Lung (tissue), 12 donors: ENCODE results near the gene MAG. TPM values are rescaled to one million over a fixed set of nuclear protein-coding genes. Genes with fewer than 3 reads are reported as not detected.

Source experiments
- ATAC-seq: fragments of 200-7000 bp; cut with Tn5 transposase; one replicate; pipeline ENCODE4 v1.9.1; 2020; ENCODE audit warnings: moderate number of reproducible peaks; ENCODE audit not compliant: insufficient read depth, low FRiP score
- DNase-seq, 3 donors: peaks; one replicate each; pipeline ENCODE4 v3.0.0-alpha.2; 2013 to 2017
- H3K27ac ChIP-seq, 2 donors: one replicate each; pipeline ENCODE4 v1.5.1; 2013; ENCODE audit warnings: mild to moderate bottlenecking in 2 of 2, moderate library complexity in 2 of 2, control low read depth in 1 of 2, inconsistent platforms in 1 of 2, low read depth in 1 of 2, low read length in 1 of 2
- H3K27me3 ChIP-seq, 3 donors: one replicate each; pipeline ENCODE4 v1.5.1; 2013; ENCODE audit warnings: low read length in 2 of 3; ENCODE audit not compliant: control insufficient read depth in 3 of 3, insufficient read depth in 3 of 3
- H3K36me3 ChIP-seq, 4 donors: one replicate each; pipeline ENCODE4 v1.5.1; 2013; ENCODE audit warnings: low read length in 4 of 4, mild to moderate bottlenecking in 1 of 4, moderate library complexity in 1 of 4; ENCODE audit not compliant: control insufficient read depth in 4 of 4, insufficient read depth in 4 of 4
- H3K4me1 ChIP-seq, 5 donors: one replicate each; pipeline ENCODE4 v1.5.1; 2013; ENCODE audit warnings: low read length in 5 of 5, mild to moderate bottlenecking in 2 of 5, moderate library complexity in 1 of 5; ENCODE audit not compliant: control insufficient read depth in 5 of 5, insufficient read depth in 5 of 5
- H3K4me3 ChIP-seq: one replicate; pipeline ENCODE4 v1.5.1; 2013; ENCODE audit warnings: mild to moderate bottlenecking, control low read depth, moderate library complexity
- H3K9ac ChIP-seq, 2 donors: one replicate each; pipeline ENCODE4 v1.5.1; 2013; ENCODE audit warnings: low read length in 2 of 2, control low read depth in 1 of 2; ENCODE audit not compliant: insufficient read depth in 1 of 2
- H3K9me3 ChIP-seq, 4 donors: one replicate each; pipeline ENCODE4 v1.5.1; 2013; ENCODE audit warnings: low read length in 3 of 4, mild to moderate bottlenecking in 1 of 4, moderate library complexity in 1 of 4; ENCODE audit not compliant: control insufficient read depth in 4 of 4, insufficient read depth in 3 of 4
- WGBS, 2 donors: extraction: QIAGEN DNeasy Blood & Tissue Kit; methylation state at CpG; one replicate each; pipeline ENCODE4 v1.1.7; 2013; 5-methylcytosine and 5-hydroxymethylcytosine counted together
- polyA plus RNA-seq, 2 donors: library from polyadenylated mRNA; stranded (reverse); fragments of 200-250 nt; gene quantifications; one replicate each; pipeline ENCODE4 v1.2.1, GENCODE V29; 2013
- total RNA-seq, 2 donors: library from RNA; depleted of rRNA in 1 of 2; stranded (reverse); fragments of >200 nt in 1 of 2; gene quantifications; one replicate each; pipeline ENCODE4 v1.2.1, GENCODE V29; 2014 to 2021
- TF ChIP-seq, protein P1 (sequence below): IDR thresholded peaks from 2 replicates; pipeline ENCODE4 v1.5.1; 2012; ENCODE audit warnings: mild to moderate bottlenecking; ENCODE audit errors: control extremely low read depth, extremely low read depth
- donor health status: control.
- donor health status: control.
- donor health status: Bipolar disorder and iron deficiency.
- donor health status: healthy.
- donor health status: DM: yes; HTN: yes; CAD: no.

Gene MAG
- total and polyA plus RNA-seq, 4 donors, result 0.08 to 8.8 (median 1.9) TPM

DNA sequence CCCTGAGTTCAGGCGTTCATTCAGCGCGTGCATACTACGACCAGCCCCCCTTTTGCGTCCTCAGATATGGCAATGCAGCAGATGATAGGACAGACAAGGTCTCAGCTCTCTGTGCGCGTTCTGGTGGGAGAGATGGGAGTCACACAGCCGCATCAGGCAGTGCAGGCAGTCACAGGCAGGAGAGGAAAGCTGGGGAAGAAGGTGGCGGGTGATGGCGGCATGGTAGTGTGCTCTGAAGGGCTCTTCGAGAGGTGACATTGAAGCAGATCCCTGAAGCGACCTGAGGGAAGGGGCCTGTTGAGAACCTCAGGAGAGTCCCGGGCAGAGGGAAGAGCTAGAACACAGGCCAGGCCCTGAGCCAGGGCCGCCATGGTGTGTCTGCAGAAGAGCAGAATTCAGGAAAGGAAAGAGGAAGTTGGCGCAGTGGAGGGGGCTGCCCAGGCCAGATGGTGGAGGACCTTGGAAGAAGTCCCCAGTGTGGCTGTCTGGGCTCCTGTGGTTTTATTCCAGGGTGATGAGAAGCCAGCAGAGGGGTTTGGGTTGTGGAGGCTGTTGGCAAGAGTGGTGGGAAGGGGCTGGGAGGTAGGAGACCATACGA is 19.7 kb upstream of the MAG start:
- Histone ChIP-seq H3K36me3 (peaks cover 5 to 47% (median 34%) of the 10 kb centered on the region in 4 donors), H3K4me1 (peaks cover 0 to 6% (median 2%) of the 10 kb centered on the region in 5 donors), H3K9me3 (no peaks in the 10 kb centered on the region), H3K27ac (no peak overlapping the region), H3K4me3 (no peak overlapping the region), H3K9ac (no peak overlapping the region), H3K27me3 (no peaks in the 10 kb centered on the region)
- 54 to 82% methylated on average over 16 of the region's 16 CpGs for WGBS, 2 donors
- TF ChIP-seq, protein P1, sequence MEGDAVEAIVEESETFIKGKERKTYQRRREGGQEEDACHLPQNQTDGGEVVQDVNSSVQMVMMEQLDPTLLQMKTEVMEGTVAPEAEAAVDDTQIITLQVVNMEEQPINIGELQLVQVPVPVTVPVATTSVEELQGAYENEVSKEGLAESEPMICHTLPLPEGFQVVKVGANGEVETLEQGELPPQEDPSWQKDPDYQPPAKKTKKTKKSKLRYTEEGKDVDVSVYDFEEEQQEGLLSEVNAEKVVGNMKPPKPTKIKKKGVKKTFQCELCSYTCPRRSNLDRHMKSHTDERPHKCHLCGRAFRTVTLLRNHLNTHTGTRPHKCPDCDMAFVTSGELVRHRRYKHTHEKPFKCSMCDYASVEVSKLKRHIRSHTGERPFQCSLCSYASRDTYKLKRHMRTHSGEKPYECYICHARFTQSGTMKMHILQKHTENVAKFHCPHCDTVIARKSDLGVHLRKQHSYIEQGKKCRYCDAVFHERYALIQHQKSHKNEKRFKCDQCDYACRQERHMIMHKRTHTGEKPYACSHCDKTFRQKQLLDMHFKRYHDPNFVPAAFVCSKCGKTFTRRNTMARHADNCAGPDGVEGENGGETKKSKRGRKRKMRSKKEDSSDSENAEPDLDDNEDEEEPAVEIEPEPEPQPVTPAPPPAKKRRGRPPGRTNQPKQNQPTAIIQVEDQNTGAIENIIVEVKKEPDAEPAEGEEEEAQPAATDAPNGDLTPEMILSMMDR, result no peak
- no peak for DNase-seq
- ATAC-seq, result no peak

DNA sequence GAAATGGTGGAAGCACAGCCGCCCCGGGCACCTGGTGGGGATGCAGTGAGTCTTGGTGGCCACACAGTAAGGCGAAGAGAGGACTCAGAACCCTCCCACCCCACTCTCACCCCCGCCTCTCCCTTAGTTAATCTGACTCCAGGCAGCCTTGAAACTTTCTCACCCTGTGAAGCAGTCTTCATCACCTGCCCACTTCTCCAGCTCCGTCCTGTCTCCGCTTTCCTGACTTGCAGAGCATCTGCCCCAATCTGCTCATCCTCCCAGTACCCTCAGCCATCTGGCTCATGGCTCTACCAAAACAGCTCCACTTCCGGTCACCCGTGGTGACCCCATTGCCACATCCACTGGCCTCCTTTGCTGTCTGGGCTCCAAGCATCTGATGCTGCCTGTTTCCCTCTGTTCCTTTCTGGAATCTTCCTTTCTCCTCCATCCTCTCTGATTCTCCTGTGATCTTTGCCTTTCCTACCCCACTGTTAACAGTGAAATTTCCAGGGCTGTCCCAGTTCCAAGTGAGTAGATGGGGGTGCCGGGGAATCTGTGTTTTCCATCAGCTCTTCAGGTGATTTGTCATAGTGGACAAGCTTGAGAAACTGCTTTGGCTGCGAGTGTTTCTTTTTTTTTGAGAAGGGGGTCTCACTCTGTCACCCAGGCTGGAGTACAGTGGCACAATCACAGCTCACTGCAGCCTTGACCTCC is 18.9 kb upstream of the MAG start:
- no peak overlapping the region for H3K27ac ChIP-seq
- H3K4me1 ChIP-seq, result peaks cover 0 to 5% (median 2%) of the 10 kb centered on the region in 5 donors
- no peak for ATAC-seq
- no peak for DNase-seq
- TF ChIP-seq, protein P1, result no peak
- H3K4me3 ChIP-seq, result no peak overlapping the region
- WGBS, 2 donors, result 79 to 83% methylated on average over 9 to 10 of the region's 10 CpGs
- H3K9ac ChIP-seq, result no peak overlapping the region
- H3K27me3 ChIP-seq, result no peaks in the 10 kb centered on the region
- no peaks in the 10 kb centered on the region for H3K9me3 ChIP-seq
- H3K36me3 ChIP-seq, result peaks cover 5 to 50% (median 36%) of the 10 kb centered on the region in 4 donors

DNA sequence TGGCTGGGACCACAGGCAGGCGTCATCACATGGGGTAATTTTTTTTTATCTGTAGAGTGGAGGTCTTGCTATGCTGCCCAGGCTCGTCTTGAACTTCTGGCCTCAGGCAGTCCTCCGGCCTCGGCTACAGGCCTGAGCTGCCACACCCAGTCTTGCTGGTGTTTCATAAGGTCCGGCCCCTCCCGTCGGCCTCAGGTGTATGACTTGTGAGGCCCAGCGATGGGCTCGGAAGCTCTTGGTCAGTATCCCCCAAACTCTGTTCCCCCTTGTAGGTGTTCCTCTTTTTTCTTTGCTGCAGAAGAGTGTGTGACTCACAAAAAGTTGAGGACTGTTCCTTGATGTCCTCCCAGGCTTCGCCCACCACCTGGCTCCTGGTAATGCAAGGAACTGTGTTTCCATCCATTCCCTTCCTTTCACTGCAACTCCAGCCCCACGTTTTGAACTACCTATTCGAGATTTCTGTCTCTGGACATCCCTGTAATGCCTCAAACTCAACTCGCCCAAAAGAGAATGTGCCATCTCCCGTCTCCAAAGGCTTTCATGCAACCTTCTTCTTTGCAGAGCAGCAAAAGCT is 18.2 kb upstream of the MAG start:
- Histone ChIP-seq H3K9ac (no peak overlapping the region), H3K9me3 (no peaks in the 10 kb centered on the region), H3K27me3 (no peaks in the 10 kb centered on the region), H3K4me1 (peaks cover 0 to 6% (median 2%) of the 10 kb centered on the region in 5 donors), H3K36me3 (peaks cover 5 to 54% (median 37%) of the 10 kb centered on the region in 4 donors), H3K27ac (no peak overlapping the region), H3K4me3 (no peak overlapping the region)
- DNase-seq, result no peak
- WGBS, 2 donors, result 75 to 77% methylated on average over 14 of the region's 14 CpGs
- TF ChIP-seq, protein P1, result no peak
- ATAC-seq, result no peak
